Measurements from ENCODE around the gene GTF2I.

GRCh38 chr7:74655768-74656440 lies 1.6 kb upstream of the GTF2I start:
- TF ChIP-seq CTCF (conservative IDR thresholded peaks at IDR 0.05 in 1 of 2, IDR thresholded peaks at IDR 0.05 in 1 of 2; ENCODE audit: low read depth in 1 of 2, low read length in 2 of 2) (no peak), EZH2 (IDR thresholded peaks at IDR 0.05; ENCODE audit: low read length, missing control alignments) (no peak)

Measured in fibroblast of lung (primary cell).